Hypothalamus (tissue), 51 donors: ENCODE data around the gene SCAANT1.

ENCODE experiments used
- DNase-seq, 51 donors: peaks; one replicate each; lab custom pipeline; 2025; lab: John Stamatoyannopoulos, UW

The SCAANT1 gene

DNA sequence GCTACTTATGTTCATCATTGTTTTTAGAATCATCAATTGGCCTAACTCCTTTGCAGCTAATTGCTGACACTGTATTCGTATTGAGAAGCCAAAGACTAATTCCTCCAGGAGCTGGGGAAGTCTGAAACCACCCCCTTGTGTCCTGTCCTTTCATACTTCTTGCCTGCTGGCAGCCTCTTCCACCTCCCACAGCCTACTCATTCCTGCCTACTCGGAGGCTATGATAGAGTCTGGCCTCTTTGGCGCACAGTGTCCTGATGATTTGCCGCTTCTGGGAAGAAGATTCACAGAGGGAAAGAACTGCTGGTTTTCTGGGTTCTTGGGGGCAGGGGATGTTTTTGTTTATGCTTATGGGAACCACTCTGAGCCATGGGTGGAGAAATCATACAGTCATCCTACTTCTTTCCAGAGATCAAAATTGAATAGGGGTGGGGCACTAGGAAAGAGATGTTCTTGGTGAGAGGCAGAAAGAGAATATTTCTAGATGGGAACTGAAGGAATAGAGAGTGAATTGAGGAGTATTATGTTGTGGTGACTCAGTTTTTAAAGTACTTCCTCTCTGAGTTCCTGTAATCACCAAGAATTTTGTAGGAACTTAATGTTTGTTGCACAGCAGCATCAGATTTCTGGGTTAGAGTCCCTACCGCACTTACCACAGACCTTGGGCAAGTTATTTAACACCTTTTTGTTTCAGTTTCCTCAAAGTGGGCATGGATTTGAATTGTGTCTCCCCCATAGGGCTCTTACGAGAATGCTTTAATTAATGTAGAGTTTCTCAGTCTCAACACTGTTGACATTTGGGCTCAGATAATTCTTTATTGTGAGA, 22.1 kb upstream of the SCAANT1 start:
- DNase-seq: peak in 1 of 51 donors; percentile 23

DNA sequence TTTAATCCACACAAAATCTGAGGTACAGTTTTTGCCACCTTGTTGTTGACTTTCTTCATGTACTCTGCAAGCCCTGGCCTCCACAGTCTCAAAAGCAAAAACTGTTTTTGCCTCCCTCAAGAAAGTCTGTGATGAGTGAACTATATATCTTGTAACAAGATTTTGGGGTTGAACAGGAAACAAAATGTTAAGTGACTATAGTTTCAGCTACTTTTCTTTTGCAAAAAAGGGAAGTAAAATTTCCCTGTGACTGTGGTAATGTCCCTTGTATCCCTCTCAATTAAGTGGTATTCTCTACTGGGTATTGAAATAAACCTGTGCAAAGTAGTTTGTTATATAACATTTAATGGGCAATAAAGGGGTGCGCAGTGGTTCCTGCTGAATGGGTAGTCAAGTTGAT, 21.3 kb upstream of the SCAANT1 start:
- no peak for DNase-seq

DNA sequence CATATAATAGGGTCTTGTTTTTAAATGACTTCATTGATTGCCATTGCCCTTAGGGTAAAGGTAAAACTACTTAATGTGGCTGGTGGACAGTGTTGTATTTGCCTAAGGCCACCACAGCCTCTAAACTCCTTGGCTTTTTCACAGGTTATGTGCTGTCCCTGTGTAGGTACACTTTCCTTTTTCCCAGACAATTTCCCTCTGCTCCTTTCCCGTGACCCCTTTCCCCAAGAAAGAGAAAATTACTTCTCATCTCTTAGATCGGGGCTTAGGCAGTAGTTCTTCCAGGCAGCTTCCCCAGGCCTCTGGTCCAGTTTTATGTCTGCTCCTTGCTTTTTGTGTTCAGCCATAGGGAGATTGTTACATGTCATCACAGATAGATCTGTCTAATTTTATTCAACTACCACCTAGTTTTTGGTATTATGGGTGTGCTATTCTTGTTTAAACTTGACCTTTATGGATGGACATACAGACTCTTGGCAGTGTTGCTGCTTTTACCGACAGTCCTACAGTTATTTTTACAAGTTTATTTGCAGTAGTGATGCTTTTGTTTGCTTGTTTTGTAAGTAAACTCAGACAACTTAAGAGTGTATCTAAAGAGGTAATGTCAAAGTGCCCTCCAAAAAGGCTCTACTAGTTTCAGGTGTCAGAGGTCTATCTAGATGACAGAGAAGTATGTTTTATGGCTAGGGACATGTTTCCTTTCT, 20.5 kb upstream of the SCAANT1 start:
- no peak for DNase-seq

GRCh38 chr3:63931290-63931689, 19.1 kb upstream of the SCAANT1 start:
- no peak for DNase-seq

DNA sequence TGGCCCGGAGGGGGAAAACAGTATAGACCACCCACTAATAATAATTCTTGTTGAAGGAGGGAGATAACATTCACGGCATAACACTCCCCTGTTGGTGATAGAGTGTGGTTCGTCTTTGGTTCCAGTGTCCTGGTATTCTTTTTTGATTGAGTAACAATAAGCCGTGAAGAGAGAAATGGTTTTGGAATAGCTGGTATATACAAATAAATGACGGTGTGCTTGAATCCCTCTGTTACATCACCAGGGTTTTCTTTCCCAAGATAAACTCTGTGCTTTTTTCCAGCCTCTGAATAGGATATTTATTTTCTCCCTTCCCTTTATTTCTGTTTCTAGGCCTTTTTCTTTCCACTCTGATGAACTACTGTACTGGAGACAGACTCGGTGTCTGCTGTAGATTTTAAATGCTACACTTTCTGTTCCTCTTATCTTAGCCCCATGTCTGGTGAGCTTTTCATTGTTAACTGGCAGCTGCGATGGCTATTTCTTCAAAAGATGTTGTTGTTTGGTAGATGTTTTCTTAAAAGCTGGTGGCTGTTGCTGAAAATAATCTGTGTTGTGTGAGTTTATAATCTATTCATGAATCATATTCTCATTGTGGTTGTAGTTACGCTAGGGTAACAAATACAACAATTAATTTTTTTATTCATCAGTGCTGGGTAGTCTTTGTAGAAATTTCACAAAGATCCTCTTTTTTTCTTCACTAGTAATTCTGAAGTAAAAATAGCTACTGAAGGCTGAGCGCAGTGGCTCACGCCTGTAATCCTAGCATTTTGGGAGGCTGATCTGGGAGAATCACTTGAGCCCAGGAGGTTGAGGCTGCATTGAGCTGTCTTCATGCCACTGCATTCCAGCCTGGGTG, 15.5 kb upstream of the SCAANT1 start:
- peak in 2 of 51 donors; percentile 2 to 19 for DNase-seq

DNA sequence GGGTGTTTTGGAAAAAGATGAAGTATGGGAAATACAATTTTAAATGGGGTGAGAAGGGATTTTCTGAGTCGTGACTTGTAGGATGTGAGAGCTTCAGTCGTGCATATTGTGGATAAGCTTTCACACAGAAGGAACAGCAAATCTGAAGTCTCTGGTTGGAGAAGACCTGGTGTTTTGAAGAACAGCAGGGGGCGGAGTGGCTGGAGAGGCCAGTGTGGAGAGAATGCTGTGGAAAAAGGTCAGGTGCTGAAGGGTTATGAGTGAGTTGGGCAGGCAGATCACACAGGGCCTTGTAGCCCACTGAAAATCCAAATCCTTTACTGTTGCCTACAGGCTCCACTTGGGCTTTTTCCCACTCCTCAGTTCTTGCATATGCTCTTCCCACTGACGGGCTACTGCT, 14.1 kb upstream of the SCAANT1 start:
- no peak for DNase-seq

GRCh38 chr3:63922491-63923199, 10.5 kb upstream of the SCAANT1 start:
- DNase-seq: no peak

GRCh38 chr3:63921741-63922482, 9.7 kb upstream of the SCAANT1 start:
- peak in 1 of 51 donors; percentile 20 for DNase-seq

- DNase-seq: no peak
These were observed 7.8 kb upstream of the SCAANT1 start for GRCh38 chr3:63920001-63920400.

DNA sequence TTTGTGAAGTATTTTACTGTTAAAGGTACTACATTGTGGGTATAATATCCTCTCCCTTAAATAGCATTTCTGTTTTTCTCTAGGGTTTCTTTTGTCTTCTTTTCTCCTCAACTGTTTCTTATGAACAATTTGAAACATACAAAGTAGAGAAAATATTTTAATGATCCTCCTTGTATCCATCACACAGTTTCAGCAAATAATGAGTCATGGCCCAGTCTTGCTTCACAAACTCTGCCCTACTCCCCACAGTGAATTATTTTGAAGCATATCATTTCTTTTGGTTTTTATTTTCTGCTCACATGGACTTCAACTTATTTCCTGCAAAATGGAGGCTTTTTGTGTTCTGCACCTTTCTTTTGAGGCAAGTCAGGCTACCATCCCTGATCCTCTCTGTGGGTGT, 6.1 kb upstream of the SCAANT1 start:
- no peak for DNase-seq

DNA sequence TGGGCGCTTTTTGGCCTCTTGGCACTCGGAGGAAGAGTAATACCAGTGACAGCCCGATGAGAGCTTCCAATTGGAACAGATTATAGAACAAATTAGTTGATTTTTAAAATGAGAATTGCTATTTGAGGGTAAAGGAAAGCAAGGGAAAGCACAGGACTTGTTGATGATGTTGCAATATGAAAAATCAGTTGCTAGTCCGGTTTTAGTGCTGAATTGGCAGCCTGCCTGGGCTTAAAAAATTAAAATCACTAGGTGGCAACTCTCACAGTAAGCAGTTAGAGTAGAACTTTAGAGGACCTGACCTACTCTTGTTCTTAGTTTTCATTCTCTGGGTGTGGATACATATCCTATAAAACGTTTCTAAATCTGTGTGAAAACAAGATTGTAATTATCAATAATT, 2.1 kb upstream of the SCAANT1 start:
- DNase-seq: peak in 1 of 51 donors; percentile 4

- DNase-seq: peak in 29 of 51 donors; percentile 3 to 65 (median 37)
These were observed 795 bp upstream of the SCAANT1 start for GRCh38 chr3:63912768-63913588.

- peak in 3 of 51 donors; percentile 46 to 68 (median 54) for DNase-seq
These were observed 692 bp downstream of the SCAANT1 start for GRCh38 chr3:63911509-63911872.

GRCh38 chr3:63910891-63911290, 1.3 kb downstream of the SCAANT1 start:
- no peak for DNase-seq

- DNase-seq: no peak
These were observed 2.2 kb downstream of the SCAANT1 start for GRCh38 chr3:63910001-63910400.

- DNase-seq: no peak
These were observed 2.8 kb downstream of the SCAANT1 start for GRCh38 chr3:63909431-63909830.

GRCh38 chr3:63908776-63909175, 3.4 kb downstream of the SCAANT1 start:
- DNase-seq: no peak

DNA sequence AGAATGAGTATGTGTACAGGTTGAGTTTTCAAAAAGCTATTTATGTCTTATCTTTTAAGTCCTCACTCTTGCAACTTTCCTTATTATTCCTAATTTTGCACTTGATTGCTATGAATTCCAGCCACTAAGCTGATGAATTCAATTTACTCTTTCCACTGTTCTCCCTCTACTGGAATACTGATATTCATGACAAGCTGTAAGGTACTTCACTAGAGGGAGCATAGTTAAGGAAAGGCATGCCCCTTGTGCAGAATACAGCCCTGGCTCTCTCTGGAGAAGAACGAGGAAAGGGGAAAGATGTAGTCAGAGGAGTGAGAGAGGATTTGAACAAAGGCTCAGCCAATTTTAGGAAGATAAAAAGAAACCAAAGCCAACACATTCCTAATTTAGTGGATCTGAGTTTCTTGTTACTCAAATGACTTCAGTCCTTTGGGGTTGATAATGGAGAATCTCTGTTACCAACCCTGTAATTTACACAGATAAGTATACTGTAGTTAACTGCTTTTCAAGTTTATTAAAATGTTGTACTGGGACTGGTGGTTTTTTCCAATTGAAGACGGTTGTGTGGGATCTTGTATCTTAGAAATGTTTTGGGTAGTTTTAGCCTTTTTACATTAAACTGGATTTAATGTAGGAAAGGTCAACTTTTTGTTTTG, 4.0 kb downstream of the SCAANT1 start:
- DNase-seq: no peak
